RWPE2 (cell line): ENCODE data around the gene ZC3H6.

Source experiments
- ATAC-seq: fragments of 200-7000 bp; cut with Tn5 transposase; 3 replicates; pipeline ENCODE4 v1.9.1; 2021; ENCODE audit warnings: low read depth
- DNase-seq: peaks from one replicate; pipeline ENCODE4 v3.0.0-alpha.2; 2020; ENCODE audit warnings: low spot score
- H3K27ac ChIP-seq: fragments of 450-650 bp; 2 replicates; pipeline ENCODE4 v1.5.1; 2017; ENCODE audit warnings: mild to moderate bottlenecking; ENCODE audit not compliant: poor library complexity, severe bottlenecking
- H3K27me3 ChIP-seq: fragments of 250-450 bp; sonication (Bioruptor Pico); 2 replicates; pipeline ENCODE4 v1.5.1; 2021; ENCODE audit warnings: mild to moderate bottlenecking, moderate library complexity; ENCODE audit not compliant: insufficient read depth, poor library complexity, severe bottlenecking
- H3K36me3 ChIP-seq: fragments of 250-450 bp; sonication (Bioruptor Pico); 2 replicates; pipeline ENCODE4 v1.5.1; 2020; ENCODE audit warnings: low read depth, mild to moderate bottlenecking, moderate library complexity
- H3K4me1 ChIP-seq: fragments of 250-450 bp; sonication (Bioruptor Pico); 2 replicates; pipeline ENCODE4 v1.5.1; 2021; ENCODE audit warnings: mild to moderate bottlenecking, moderate library complexity; ENCODE audit not compliant: insufficient read depth, poor library complexity, severe bottlenecking
- H3K4me3 ChIP-seq: fragments of 250-450 bp; sonication (Bioruptor Pico); 2 replicates; pipeline ENCODE4 v1.5.1; 2021; ENCODE audit warnings: mild to moderate bottlenecking, moderate library complexity; ENCODE audit not compliant: severe bottlenecking
- H3K9me3 ChIP-seq: fragments of 250-450 bp; sonication (Bioruptor Pico); 2 replicates; pipeline ENCODE4 v1.5.1; 2021; ENCODE audit warnings: mild to moderate bottlenecking, moderate library complexity; ENCODE audit not compliant: severe bottlenecking
- CTCF ChIP-seq: fragments of 450-650 bp; IDR thresholded peaks from one replicate; pipeline ENCODE4 v1.5.1; 2017; ENCODE audit warnings: mild to moderate bottlenecking, moderate library complexity; ENCODE audit not compliant: poor library complexity, severe bottlenecking

ZC3H6 gene

GRCh38 chr2:112255875-112256274 lies 19.5 kb upstream of the ZC3H6 start:
- no peak for DNase-seq
- no peaks in the 10 kb centered on the region for H3K9me3 ChIP-seq
- peaks cover 10% of the 10 kb centered on the region for H3K4me1 ChIP-seq
- no peak for TF ChIP-seq CTCF
- H3K27me3 ChIP-seq = no peaks in the 10 kb centered on the region
- no peaks in the 10 kb centered on the region for H3K36me3 ChIP-seq
- no peak overlapping the region for H3K4me3 ChIP-seq
- no peak for ATAC-seq
- no peak overlapping the region for H3K27ac ChIP-seq

DNA sequence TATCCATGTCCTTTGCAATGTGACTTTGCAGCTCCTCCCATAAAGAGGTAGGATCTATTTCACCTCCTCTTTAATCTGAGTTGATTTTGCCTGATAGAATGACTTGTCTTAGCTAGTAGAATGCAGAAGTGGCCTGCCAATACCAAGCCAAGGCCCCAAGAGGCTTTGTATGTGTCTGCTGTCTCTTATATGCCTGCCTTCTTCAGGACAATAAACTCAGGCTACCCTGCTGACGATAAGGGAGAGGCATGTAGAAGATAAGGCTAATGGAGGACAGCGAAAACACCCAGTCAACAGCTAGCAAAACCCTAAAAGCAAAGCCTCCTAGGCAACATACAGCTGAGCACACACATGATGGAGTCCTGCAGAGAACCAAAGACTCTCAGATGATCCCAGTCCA lies 18.7 kb upstream of the ZC3H6 start:
- no peak overlapping the region for H3K4me3 ChIP-seq
- peaks cover 10% of the 10 kb centered on the region for H3K4me1 ChIP-seq
- no peaks in the 10 kb centered on the region for H3K36me3 ChIP-seq
- ATAC-seq = no peak
- no peak overlapping the region for H3K27ac ChIP-seq
- DNase-seq = no peak
- H3K27me3 ChIP-seq = no peaks in the 10 kb centered on the region
- TF ChIP-seq CTCF = no peak
- no peaks in the 10 kb centered on the region for H3K9me3 ChIP-seq

GRCh38 chr2:112257575-112257974 lies 17.8 kb upstream of the ZC3H6 start:
- no peak overlapping the region for H3K27ac ChIP-seq
- TF ChIP-seq CTCF = no peak
- no peaks in the 10 kb centered on the region for H3K27me3 ChIP-seq
- DNase-seq (no peak), ATAC-seq (no peak)
- peaks cover 10% of the 10 kb centered on the region for H3K4me1 ChIP-seq
- H3K9me3 ChIP-seq = no peaks in the 10 kb centered on the region
- no peak overlapping the region for H3K4me3 ChIP-seq
- no peaks in the 10 kb centered on the region for H3K36me3 ChIP-seq

- peak; percentile 96 for TF ChIP-seq CTCF
- Histone ChIP-seq H3K27me3 (no peaks in the 10 kb centered on the region), H3K27ac (no peak overlapping the region), H3K9me3 (no peaks in the 10 kb centered on the region), H3K36me3 (no peaks in the 10 kb centered on the region), H3K4me1 (peaks cover 4% of the 10 kb centered on the region), H3K4me3 (no peak overlapping the region)
- DNase-seq (peak; percentile 61), ATAC-seq (peak; percentile 52)
Measured at GRCh38 chr2:112259509-112260294, 15.7 kb upstream of the ZC3H6 start.

GRCh38 chr2:112260295-112260625 lies 15.1 kb upstream of the ZC3H6 start:
- no peak overlapping the region for H3K4me3 ChIP-seq
- peaks cover 4% of the 10 kb centered on the region for H3K4me1 ChIP-seq
- H3K27ac ChIP-seq = no peak overlapping the region
- no peaks in the 10 kb centered on the region for H3K9me3 ChIP-seq
- DNase-seq (no peak), ATAC-seq (no peak)
- H3K27me3 ChIP-seq = no peaks in the 10 kb centered on the region
- no peaks in the 10 kb centered on the region for H3K36me3 ChIP-seq
- TF ChIP-seq CTCF = no peak
